GM12878 (cell line): ENCODE data around the gene NEK11.

Experiments
- CHD2 ChIP-seq: IDR thresholded peaks from 2 replicates; pipeline ENCODE4 v1.6.1; 2011; ENCODE audit warnings: low read depth, low read length, improper control_type of control experiment, borderline replicate concordance
- CTCF ChIP-seq, 3 experiments: IDR thresholded peaks in 2 of 3; conservative IDR thresholded peaks in 1 of 3; 2 replicates each; pipeline ENCODE4 v1.5.1; 2011; ENCODE audit warnings: low read depth in 3 of 3, low read length in 3 of 3, mild to moderate bottlenecking in 3 of 3, control low read depth in 2 of 3, moderate library complexity in 2 of 3, inconsistent platforms in 1 of 3, mixed read lengths in 1 of 3; ENCODE audit not compliant: control insufficient read depth in 2 of 3, insufficient read depth in 1 of 3; ENCODE audit errors: extremely low read depth in 1 of 3
- EGR1 ChIP-seq, 2 experiments: IDR thresholded peaks; 1 replicate in 1 of 2; 2 replicates in 1 of 2; pipeline ENCODE4 v1.6.1; 2011 to 2012; ENCODE audit warnings: low read depth in 2 of 2, low read length in 2 of 2, borderline replicate concordance in 1 of 2, mild to moderate bottlenecking in 1 of 2, moderate library complexity in 1 of 2
- GABPA ChIP-seq: IDR thresholded peaks from 2 replicates; pipeline ENCODE4 v1.6.1; 2014; ENCODE audit warnings: antibody characterized with exemption, low read depth, mild to moderate bottlenecking, inconsistent platforms
- NFYB ChIP-seq: IDR thresholded peaks from 2 replicates; pipeline ENCODE4 v1.6.1; 2011; ENCODE audit warnings: low read depth, mild to moderate bottlenecking, low read length, improper control_type of control experiment, moderate library complexity; ENCODE audit not compliant: insufficient read depth
- POLR2A ChIP-seq: IDR thresholded peaks from 2 replicates; pipeline ENCODE4 v1.6.1; 2011; ENCODE audit warnings: low read depth, mild to moderate bottlenecking, low read length
- RAD51 ChIP-seq: fragments of 450-650 bp; IDR thresholded peaks from 2 replicates; pipeline ENCODE4 v1.6.1; 2016; ENCODE audit warnings: moderate library complexity, mild to moderate bottlenecking, inconsistent platforms
- SP1 ChIP-seq: IDR thresholded peaks from one replicate; pipeline ENCODE4 v1.6.1; 2011; ENCODE audit warnings: low read depth, low read length

GRCh38 chr3:131231710-131232389 is 205.2 kb downstream of the NEK11 start:
- TF ChIP-seq EGR1 (IDR thresholded peaks at IDR 0.05; ENCODE audit: borderline replicate concordance in 1 of 2, low read depth in 2 of 2, low read length in 2 of 2) (no peak), POLR2A (no peak), RAD51 (no peak), GABPA (no peak), CTCF (IDR thresholded peaks at IDR 0.05 in 2 of 3, conservative IDR thresholded peaks at IDR 0.05 in 1 of 3; ENCODE audit: control insufficient read depth in 2 of 3, extremely low read depth in 1 of 3, insufficient read depth in 1 of 3, low read depth in 3 of 3, low read length in 3 of 3) (0 out of 6 replicates have a peak, but pooled peaks of 1 of the 3 experiments have one; percentile 6), NFYB (no peak), SP1 (no peak), CHD2 (no peak)
